GM18861 (cell line): ENCODE data around the gene MAGI2.

Experiments
- ATAC-seq: cut with Tn5 transposase; IDR thresholded peaks from one replicate; pipeline ENCODE4 v1.9.1; 2021; ENCODE audit not compliant: unreplicated experiment

Gene MAGI2

DNA sequence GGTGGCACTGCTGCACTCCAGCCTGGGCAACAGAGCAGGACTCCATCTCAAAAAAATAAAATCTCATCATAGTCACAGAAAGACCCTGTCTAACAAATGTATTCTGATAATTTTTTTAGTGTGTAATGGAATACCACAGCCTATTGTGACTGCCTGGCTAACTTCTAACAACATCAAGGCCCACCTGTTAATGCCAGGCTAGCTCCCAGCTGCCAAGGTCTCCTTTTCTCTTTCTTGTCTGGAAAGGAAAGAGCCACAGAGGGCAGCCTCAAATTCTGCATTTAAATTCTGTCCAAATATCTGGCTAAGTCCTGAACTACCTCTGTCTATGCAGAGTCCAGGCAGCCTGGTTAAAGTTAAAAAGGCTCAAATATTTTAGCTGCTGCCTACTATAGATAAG, 700.9 kb downstream of the MAGI2 start:
- ATAC-seq, result no peak

DNA sequence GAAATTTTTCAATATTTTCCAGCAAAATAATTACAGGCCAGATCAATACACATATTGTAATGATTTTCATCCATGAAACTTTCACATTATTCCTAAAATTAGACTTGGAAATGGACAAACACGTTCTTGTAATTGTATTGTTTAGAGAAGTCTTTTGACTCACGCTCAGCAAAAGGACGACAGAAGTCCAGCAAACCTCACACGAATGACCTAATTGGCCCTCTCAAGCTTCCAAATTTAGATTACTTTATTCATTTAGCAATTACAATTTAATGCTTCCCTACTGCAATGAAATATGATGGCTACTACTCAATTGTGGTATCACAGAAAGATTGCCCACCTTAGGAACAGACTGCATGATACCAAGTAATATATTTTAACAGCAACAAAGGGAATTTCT, 702.2 kb downstream of the MAGI2 start:
- ATAC-seq, result no peak

DNA sequence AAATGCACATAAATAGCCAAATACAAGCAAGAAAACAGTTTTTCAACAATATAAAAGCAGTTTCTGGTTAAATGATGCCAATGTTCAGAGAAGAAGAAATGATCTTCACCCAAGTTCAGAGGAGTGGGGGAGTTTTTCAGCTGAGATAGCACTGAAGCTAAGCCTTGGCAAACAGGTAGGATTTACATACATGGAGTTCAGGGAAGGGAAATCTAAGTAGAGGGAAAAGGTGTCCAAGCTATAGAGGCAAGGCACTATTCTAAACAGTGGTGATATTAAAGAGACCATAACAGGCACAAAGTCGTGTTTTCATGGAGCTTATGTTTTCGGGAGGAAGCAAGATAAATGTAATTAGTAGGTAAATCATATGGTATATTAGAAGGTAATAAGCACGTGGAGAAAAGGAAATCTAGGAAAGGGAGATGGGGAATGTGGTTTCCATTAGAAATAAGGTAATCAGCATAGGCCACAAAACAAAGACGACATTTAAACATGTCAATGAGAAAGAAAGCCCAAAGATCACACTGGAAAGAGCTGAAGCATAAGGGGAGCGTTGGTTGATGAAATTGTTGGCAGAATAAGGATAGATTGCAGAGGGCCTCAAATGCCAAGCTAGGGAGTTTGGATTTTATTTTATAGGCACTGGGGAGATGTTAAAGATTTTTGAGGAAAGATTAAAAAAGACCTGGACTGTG, 704.3 kb downstream of the MAGI2 start:
- ATAC-seq, result no peak

DNA sequence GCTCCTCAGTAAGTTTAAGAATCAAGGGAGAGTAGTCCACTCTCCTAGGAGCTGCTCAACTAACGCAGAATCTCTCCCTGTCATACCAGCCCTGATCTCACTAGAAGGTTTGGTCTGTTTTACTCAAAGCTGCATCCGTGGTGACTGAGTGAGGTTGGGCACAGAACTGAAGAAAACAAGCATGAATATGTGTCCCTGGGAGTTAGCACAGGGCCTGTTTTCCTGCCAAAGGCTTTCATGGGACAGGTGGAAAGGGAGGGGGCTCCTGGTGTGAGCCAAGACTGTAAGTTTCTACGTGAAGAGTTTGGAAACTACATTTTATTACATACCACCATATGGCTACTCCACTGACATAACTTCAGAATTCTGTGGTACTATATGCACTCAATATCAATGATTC, 705.9 kb downstream of the MAGI2 start:
- ATAC-seq, result no peak

DNA sequence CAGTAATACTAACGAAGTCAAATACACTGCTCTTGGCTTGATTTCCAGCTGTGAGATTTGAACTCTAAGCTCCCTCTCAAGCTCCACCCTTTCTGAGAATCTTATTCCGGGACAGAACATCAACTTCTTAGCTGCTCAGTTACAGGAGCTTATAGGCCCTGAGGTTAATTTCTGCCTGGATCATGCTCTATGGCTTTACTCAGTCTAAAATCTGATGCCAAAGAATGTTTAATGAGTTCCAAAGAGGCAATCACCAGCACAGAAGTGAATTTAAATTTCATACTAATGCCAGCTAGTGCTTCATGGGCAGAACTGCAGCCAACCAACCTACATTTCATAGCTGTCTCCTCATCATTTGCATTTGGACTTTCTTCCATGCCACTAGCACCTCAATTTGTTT, 707.2 kb downstream of the MAGI2 start:
- no peak for ATAC-seq

DNA sequence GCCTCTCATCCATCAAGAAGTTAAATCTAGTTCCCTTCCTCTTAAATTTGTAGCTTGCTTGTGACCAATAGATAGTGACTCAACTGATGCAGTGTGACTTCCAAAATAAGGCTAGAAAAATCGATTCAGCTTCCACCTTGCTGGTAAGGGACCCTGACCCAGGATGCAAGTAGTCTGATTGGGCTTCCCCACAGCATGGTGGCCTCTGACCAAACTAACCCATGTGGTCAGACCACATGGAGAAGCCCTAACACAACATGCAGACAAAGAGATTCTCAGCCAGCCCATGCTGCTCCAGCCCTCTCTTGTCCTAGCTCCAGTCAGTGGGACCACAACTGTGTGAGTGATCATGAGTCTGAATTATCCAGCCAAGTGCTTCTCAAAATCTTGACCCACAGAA, 710.8 kb downstream of the MAGI2 start:
- ATAC-seq, result no peak

DNA sequence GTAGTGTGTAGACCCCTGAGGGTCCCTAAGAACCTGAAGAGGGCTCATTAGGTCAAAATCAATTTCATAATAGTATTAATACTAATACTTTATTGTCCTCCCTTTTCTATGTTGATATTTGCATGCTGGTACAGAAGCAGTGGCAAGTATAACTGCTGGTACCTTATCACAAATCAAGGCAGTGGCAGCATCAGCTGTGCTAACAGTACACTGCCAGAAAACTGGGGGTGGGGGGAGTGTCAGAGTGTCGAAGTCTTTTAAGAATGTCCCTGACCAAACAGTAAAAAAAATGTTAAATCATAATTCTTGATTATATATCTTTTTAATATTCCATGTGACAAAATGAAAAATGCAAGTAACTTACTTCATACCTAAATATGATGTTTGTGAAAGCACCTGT, 716.9 kb downstream of the MAGI2 start:
- no peak for ATAC-seq

DNA sequence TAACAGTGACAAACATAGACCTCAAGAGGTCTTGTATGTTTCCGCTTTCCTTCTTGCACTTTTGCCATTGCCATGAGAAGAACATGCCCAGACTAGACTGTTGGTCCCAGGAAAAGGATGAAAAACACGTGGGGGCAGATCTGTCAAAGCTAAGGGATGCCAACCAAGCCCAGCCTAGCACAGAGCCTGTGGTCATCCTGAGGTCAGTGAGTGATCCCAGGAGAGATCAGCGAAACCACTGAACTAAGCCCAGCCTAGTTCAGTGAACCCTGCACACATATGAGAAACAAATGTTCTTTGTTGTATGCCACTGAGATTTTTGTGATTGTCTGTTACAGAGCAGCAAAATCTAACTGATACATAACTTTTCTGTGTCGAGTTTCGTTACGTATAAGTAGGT, 718.8 kb downstream of the MAGI2 start:
- ATAC-seq, result peak; percentile 78

DNA sequence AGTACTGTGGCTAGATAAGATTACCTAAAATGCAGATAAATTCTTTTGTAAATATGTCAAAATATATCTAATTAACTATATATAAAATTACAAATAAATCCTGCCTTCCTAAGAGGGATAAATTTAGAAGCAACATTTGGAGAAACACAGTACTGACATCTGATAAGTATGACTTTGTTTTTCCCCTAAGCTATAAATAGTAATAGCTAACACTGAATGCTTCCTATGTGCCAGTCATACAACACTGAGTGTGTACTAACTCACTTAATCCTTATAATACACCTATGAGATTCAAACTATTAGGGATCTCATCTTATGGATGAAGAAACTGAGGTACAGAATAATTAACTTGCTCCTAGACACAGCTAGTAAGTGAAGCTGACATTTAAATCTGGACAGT, 733.4 kb downstream of the MAGI2 start:
- ATAC-seq, result no peak

DNA sequence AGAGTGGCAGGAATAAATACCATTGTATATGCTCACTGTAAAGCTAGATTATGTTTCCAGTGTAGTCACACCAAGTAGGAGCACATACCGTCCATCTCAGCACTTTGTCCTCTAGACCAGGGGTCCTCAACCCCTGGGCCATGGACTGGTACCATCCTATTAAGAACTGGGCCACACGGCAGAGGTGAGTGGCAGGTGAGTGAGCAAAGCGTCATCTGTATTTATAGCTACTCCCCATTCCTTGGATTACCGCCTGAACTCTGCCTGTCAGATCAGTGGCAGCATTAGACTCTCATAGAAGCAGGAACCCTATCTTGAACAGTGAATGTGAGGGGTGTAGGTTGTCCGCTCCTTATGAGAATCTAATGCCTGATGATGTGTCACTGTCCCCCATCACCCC, 735.3 kb downstream of the MAGI2 start:
- no peak for ATAC-seq

DNA sequence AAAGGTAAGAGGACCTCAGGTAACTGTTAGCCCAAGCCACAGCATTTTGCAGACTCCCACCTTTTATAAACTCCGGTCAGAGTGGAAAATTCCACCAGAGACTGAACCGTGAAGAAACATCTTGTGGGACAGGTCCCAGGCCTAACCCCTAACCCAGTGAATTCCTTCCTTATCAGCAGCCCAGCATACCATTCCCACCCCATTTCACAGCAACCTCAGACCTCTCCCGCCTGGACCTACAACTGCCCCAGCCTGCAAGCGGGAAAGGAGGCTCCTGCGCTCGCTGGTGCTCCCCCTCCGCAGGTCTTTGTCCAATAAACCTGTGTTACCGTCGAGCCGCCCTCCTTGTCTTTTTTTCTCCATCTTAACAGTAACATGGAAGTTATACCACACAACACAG, 736.6 kb downstream of the MAGI2 start:
- no peak for ATAC-seq

DNA sequence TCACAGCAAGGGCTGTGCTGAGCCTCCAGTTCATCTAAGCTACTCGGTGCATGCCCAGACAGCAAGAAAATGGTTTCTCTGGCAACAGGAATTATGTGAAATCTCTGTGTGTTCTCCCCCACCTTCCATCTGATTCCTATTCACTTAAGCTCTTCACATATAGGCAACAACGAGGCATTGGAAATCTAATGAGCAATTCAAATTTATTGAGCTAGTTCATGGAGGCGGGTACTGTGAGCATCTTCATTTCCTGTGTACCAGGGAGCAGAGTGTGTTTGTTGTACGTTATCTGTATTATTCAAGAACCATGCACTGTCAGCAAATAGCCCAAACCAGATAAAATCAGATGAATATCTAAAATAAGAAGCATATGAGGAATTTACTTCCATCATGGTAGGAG, 739.1 kb downstream of the MAGI2 start:
- no peak for ATAC-seq

DNA sequence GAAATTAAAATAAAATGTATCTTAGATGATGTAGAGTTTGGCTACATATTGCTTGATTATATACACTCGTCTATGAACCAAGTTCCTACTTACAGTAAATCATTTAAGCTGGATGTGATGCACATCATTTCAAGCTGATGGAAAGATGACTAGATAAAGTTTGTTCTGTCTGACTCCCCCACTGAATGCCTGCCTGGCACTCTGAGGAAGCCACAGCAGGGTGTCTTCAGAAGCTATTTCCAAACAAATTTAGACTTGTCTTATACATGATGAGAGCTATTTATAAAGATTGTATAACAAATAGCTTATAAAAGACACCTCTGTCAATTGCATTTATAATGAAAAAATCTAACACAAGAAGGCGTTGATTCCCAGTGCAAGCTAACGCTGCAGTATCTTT, 741.4 kb downstream of the MAGI2 start:
- ATAC-seq, result no peak

DNA sequence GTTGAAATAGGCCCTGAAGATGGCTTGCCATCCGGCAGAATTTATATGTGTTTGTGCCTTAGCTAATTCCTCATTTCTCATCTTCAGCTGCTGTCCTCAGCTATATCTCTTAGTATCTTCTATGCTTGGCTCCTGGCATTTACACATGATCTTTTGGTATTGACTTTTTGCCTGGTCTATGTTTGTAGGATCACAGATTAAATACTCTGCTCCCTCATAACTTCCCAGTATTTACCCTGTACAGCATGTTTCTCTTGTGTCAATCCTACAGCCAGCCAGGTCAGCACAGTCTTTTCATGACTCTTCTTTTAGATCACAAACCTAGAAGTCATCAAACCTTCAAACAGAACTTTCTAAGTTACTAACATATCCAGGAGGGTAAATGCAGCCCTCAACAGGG, 743.8 kb downstream of the MAGI2 start:
- ATAC-seq, result no peak

DNA sequence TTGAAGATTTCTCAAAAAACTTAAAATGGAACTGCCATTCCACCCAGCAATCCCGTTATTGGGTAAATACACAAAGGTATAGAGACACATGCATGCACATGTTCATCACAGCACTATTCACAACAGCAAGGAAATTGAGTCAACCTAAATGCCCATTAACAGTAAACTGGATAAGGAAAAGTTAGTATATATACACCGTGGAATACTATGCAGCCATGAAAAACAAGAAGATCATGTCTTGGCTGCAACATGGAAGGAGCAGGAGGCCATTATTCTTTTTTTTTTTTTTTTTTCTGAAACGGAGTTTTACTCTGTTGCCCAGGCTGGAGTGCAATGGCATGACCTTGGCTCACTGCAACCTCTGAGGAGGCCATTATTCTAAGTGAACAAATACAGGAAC, 749.0 kb downstream of the MAGI2 start:
- no peak for ATAC-seq

DNA sequence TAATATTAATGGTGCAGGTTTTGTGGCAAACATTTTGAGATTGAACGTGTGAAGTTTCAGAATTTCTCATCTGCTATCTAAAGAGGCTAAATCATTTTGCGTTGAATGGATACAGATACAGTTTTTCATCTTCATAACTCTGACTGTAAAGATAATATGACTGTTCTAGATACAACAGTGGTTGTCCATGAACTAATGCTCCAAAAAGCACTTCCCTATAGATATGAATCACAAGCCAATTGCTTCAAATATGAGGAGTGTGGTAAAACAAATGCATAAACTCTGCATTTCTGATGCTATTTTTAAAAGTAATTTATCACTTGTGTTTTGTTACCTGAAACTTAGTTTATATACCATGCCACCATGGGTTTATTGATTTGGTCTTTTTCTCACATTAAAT, 750.1 kb downstream of the MAGI2 start:
- no peak for ATAC-seq

DNA sequence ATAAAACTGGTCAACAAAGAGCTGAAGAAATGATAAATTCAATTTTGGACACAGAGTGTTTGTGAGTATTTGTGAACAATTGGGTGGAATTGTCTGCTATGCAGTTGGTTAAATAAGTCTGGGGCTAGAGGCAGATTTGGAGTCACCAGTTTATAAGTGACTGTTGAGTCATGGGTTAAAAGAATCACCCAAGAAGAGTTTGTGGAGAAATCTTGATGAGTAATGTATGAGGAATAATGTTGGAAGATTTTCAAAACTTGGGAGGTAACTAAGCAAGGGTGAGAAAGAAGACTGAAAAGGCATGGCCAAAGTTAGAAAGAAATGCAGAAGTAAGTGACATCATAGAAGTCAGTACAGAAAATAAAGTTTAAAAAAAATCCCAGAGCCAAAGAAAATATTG, 750.7 kb downstream of the MAGI2 start:
- ATAC-seq, result no peak

DNA sequence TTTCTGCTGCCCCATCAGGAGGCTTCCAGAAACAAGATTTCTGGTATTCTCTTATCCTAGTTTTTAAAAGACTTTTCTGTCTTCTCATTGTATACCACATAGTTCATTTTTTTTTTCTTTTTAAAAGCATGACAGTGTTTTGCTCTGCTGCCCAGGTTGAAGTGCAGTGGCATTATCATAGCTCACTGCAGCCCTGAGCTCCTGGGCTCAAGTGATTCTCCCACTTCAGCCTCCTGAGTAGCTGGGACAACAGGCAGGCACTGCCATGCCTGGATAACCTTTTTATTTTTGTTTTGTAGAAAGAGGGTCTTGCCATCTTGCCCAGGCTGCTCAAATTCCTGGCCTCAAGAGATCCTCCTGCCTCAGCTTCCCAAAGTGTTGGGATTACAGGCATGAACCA, 757.6 kb downstream of the MAGI2 start:
- no peak for ATAC-seq

DNA sequence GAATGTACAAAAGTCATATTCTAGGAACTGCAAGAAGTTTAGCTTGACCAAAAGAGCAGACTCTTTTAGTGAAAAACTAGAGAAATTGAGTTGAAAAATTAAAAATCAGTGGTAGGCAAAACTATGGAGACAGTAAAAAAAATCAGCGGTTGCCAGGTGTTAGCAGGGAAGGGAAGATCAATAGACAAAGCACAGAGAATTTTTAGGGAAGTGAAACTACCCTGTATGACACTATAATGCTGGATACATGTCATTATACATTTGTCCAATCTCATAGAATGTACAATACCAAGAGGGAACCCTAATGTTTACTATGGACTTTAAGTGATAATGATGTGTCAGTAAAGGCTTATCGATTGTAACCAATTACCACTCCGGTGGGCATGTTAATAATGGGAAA, 761.9 kb downstream of the MAGI2 start:
- ATAC-seq, result peak; percentile 63

DNA sequence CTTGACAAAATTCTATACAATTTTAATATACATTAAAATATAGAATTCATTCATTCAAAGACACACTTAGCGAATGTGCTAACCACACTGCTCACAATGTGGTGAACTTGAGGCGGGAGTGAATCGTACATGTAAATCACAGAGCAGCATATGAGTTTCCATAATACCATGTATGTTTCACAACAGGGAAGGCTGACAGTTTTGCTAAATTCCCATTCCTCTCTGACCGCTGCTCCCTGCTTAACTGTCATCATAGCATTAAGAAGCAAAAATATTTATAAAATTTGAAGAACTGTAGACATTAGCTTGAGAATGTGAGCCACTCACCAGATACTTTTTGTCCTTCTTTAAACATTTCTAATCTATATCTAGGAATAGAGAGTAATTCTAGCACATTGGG, 763.3 kb downstream of the MAGI2 start:
- ATAC-seq, result no peak

DNA sequence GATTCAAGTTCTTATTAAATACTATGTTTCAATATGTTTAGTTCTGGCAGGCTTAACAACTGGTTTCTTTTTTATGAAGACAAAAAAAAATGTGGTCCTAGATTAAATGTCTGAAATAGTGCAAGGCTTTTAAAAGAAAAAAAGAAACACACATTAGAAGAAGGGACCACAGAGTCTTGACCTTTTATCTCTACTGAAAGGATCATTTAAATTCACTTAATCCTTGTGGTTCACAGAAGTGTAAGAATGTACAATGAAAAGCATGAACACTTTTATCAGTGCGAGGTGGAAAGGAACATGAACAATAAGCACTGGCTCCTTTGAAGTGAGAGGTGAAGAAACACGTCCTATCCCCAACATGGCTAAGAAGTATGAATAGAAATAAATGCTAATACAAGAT, 765.1 kb downstream of the MAGI2 start:
- no peak for ATAC-seq

DNA sequence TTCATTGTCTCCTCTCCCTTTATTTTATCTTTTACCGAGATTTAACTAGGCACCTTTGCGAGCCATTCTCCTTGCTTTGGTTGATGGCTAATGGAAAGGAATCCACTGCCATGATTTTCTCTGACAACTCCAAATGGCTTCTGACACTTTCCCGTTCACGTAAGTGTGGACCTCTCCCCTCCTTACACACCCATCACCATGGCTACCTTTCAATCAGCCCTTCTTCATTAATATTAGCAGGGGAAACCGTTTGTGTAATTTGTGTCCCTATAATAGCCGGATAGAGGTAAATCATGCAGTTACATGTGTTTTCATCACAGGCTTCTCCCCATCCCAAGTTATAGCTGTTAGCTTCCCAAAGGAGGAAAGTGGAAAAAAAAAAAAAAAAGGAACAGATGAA, 767.3 kb downstream of the MAGI2 start:
- no peak for ATAC-seq

DNA sequence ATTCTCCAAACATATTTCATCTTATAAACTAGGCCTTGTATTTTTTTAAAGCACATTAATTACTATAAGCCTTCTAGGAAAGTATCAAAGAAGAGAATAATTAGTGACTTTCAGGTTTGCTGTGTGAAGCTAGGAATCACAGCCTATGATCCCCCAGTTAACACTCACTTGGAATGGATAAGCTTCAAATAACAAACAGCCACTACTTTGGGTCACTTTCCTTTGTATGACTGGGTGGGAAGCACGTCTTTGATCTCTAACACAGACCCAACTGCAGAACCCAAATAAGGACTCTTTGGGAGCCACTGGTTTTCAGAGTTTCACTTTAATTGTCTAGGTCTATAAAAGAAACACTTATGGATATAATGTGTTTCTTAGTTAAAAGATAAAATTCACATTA, 769.3 kb downstream of the MAGI2 start:
- no peak for ATAC-seq

DNA sequence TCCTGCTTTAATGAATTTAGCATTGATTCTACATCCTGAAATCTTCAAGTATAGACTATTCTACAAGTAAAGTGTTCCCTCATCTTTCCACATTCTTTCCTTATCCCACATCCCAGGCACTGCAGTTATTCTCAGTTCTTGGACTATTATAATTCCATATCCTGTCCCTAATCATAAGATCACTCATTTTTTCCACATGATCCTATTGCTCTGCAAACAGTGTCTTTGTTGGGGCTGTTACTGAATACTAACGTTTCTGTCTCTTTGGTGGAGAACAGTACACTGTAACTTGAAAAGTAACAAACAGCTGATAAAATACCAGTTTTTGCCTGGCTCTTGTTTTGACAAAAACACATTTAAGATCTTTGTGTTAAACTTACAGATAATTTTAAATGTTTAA, 769.9 kb downstream of the MAGI2 start:
- ATAC-seq, result no peak
